K562 (cell line): ENCODE measurements around the gene SUPT5H. TPM values are rescaled to one million over a fixed set of nuclear protein-coding genes. Genes with fewer than 3 reads are reported as not detected.

Experiments
- ATAC-seq: fragments of 200-7000 bp; cut with Tn5 transposase; 3 replicates; pipeline ENCODE4 v1.9.1; 2020; ENCODE audit warnings: moderate library complexity
- BruUV-seq: library from RNA; stranded (reverse); fragments of 400-500 nt; replicated peaks from 2 replicates; lab custom pipeline; 2021; lab: Mats Ljungman, UMichigan
- CTCF ChIA-PET: fragments of 300-600 bp; formaldehyde crosslinking; extraction: SDS; loops from one replicate; lab custom pipeline; 2021; ENCODE audit warnings: low intra/inter-chr PET ratio; lab: Yijun Ruan, JAX
- POLR2A ChIA-PET: fragments of 300-600, 350-650 bp; sonication (Branson Sonifier 250); formaldehyde crosslinking; extraction: SDS; loops from one replicate; lab custom pipeline; 2021; ENCODE audit warnings: antibody characterized with exemption, inconsistent platforms; lab: Yijun Ruan, JAX
- DNase-seq, 4 experiments: peaks; one replicate each; pipeline versions ENCODE4 v3.0.0 to v3.0.0-alpha.2; 2011 to 2018; ENCODE audit warnings: low spot score in 3 of 4, mixed read lengths in 3 of 4; ENCODE audit errors: extremely low read depth in 1 of 4
- FAIRE-seq: peaks from 2 replicates; lab custom pipeline; 2011; peaks lifted over from hg19 to GRCh38; lab: Jason Lieb, UNC
- H2AFZ ChIP-seq: 2 replicates; pipeline ENCODE4 v1.6.0; 2011; ENCODE audit warnings: low read depth, low read length, control low read depth, inconsistent platforms
- H3K27ac ChIP-seq: fragments of 200-600 bp; 3 replicates; pipeline ENCODE4 v1.8.0; 2011; ENCODE audit warnings: low read depth, mild to moderate bottlenecking, control low read depth, inconsistent platforms, low read length, moderate library complexity, mixed read lengths; ENCODE audit errors: extremely low read depth
- H3K27me3 ChIP-seq, 2 experiments: fragments of 300-600 bp in 1 of 2; 2 replicates in 1 of 2; 3 replicates in 1 of 2; pipeline versions ENCODE4 v1.6.0 to v1.8.0; 2011; ENCODE audit warnings: inconsistent platforms in 2 of 2, low read length in 2 of 2, mild to moderate bottlenecking in 1 of 2, mixed read lengths in 1 of 2, moderate library complexity in 1 of 2; ENCODE audit not compliant: control insufficient read depth in 2 of 2, insufficient read depth in 2 of 2
- H3K36me3 ChIP-seq: fragments of 300-600 bp; 3 replicates; pipeline ENCODE4 v1.8.0; 2011; ENCODE audit warnings: mild to moderate bottlenecking, low read length, inconsistent platforms; ENCODE audit not compliant: control insufficient read depth, insufficient read depth
- H3K4me1 ChIP-seq, 2 experiments: fragments of 200-600 bp in 1 of 2; replicated peaks in 1 of 2; 2 replicates in 1 of 2; 3 replicates in 1 of 2; pipeline versions ENCODE4 v1.5.1 to v1.8.0; 2011; ENCODE audit warnings: inconsistent platforms in 2 of 2, low read length in 2 of 2, mild to moderate bottlenecking in 1 of 2, mixed read lengths in 1 of 2, moderate library complexity in 1 of 2; ENCODE audit not compliant: control insufficient read depth in 2 of 2, insufficient read depth in 2 of 2
- H3K4me2 ChIP-seq: 2 replicates; pipeline ENCODE4 v1.6.1; 2011; ENCODE audit warnings: low read length, control low read depth, inconsistent platforms, mixed read lengths; ENCODE audit not compliant: insufficient read depth
- H3K4me3 ChIP-seq: fragments of 200-600 bp; sonication (generic), shearing (Covaris generic); 2 replicates; pipeline ENCODE4 v1.5.1; 2016; ENCODE audit warnings: control low read depth, inconsistent platforms
- H3K79me2 ChIP-seq: fragments of 200-600 bp; 3 replicates; pipeline ENCODE4 v1.8.0; 2011; ENCODE audit warnings: low read length, inconsistent platforms; ENCODE audit not compliant: control insufficient read depth, insufficient read depth
- H3K9ac ChIP-seq, 2 experiments: 2 replicates each; pipeline versions ENCODE4 v1.6.0 to v1.6.1; 2011; ENCODE audit warnings: low read depth in 2 of 2, low read length in 2 of 2, control low read depth in 1 of 2, inconsistent platforms in 1 of 2, mild to moderate bottlenecking in 1 of 2, mixed read lengths in 1 of 2; ENCODE audit not compliant: insufficient read depth in 1 of 2
- H3K9me1 ChIP-seq: one replicate; pipeline ENCODE4 v1.6.0; 2011; ENCODE audit warnings: inconsistent platforms, mild to moderate bottlenecking, low read length, moderate library complexity; ENCODE audit not compliant: control insufficient read depth, insufficient read depth
- H3K9me3 ChIP-seq: replicated peaks from 2 replicates; pipeline ENCODE4 v1.5.1; 2011; ENCODE audit warnings: low read depth, low read length, inconsistent platforms; ENCODE audit not compliant: control insufficient read depth, insufficient read depth
- H4K20me1 ChIP-seq: replicated peaks from 2 replicates; pipeline ENCODE4 v1.6.1; 2011; ENCODE audit warnings: low read length, inconsistent platforms, mixed read lengths; ENCODE audit not compliant: control insufficient read depth, insufficient read depth
- BMI1 ChIP-seq: fragments of 150-350 bp; IDR thresholded peaks from 2 replicates; pipeline ENCODE4 v1.6.1; 2014; ENCODE audit warnings: low read length
- CEBPB ChIP-seq: fragments of 450-650 bp; IDR thresholded peaks from 2 replicates; pipeline ENCODE4 v1.6.1; 2016; ENCODE audit warnings: missing genetic modification characterization, missing compliant biosample characterization
- CREB5 ChIP-seq: fragments of 250-450 bp; sonication (Bioruptor Pico); IDR thresholded peaks from 2 replicates; pipeline ENCODE4 v1.5.0; 2020; ENCODE audit warnings: mild to moderate bottlenecking
- MECOM ChIP-seq: fragments of 250-450 bp; sonication (Bioruptor Pico); IDR thresholded peaks from 2 replicates; pipeline ENCODE4 v1.8.0; 2022; ENCODE audit warnings: inconsistent platforms
- PBX2 ChIP-seq, 2 experiments: IDR thresholded peaks in 1 of 2; conservative IDR thresholded peaks in 1 of 2; 2 replicates each; pipeline ENCODE4 v1.6.1; 2016; ENCODE audit warnings: low read depth in 2 of 2, mild to moderate bottlenecking in 1 of 2, missing compliant biosample characterization in 1 of 2, missing genetic modification characterization in 1 of 2, moderate library complexity in 1 of 2
- RBM15 ChIP-seq: fragments of 200-400 bp; formaldehyde crosslinking; IDR thresholded peaks from 2 replicates; pipeline ENCODE4 v1.6.1; 2018; ENCODE audit warnings: mild to moderate bottlenecking, low read length, moderate library complexity; ENCODE audit not compliant: insufficient read depth
- TAF7 ChIP-seq: fragments of 450-650 bp; IDR thresholded peaks from 2 replicates; pipeline ENCODE4 v1.6.1; 2016; ENCODE audit warnings: missing genetic modification characterization, missing compliant biosample characterization
- ZFP36 ChIP-seq: fragments of 150-350 bp; IDR thresholded peaks from 2 replicates; pipeline ENCODE4 v1.6.1; 2018; ENCODE audit warnings: low read length, low read depth; ENCODE audit not compliant: partially characterized antibody
- ZNF133 ChIP-seq: fragments of 250-450 bp; sonication (Bioruptor Pico); IDR thresholded peaks from 2 replicates; pipeline ENCODE4 v1.4.0; 2020; ENCODE audit warnings: mild to moderate bottlenecking
- WGBS: fragments of 100-300 bp; shearing (Covaris generic); methylation state at CpG from one replicate; pipeline ENCODE4 v1.1.6; 2016; ENCODE audit warnings: low coverage, mixed read lengths; ENCODE audit not compliant: insufficient coverage; ENCODE audit errors: missing lambda C conversion rate; 5-methylcytosine and 5-hydroxymethylcytosine counted together
- in situ Hi-C: fragments of 300-500 bp; cut with MboI; formaldehyde crosslinking; loops from 4 replicates; pipeline ENCODE4 v1.15.0; 2018; ENCODE audit warnings: inconsistent platforms, mixed read lengths
- intact Hi-C: fragments of 100-400 bp; cut with micrococcal nuclease; formaldehyde crosslinking; loops from 2 replicates; pipeline ENCODE4 v1.14.2; 2022
- polyA plus RNA-seq, 8 experiments: library from polyadenylated mRNA; depleted of rRNA in 4 of 8; stranded (reverse) in 5 of 8; unstranded in 3 of 8; fragments of >200 nt; fragmentation: Nextera tagmentation in 2 of 8; fragmentation: Illumina TruSeq in 1 of 8; extraction: Ambion mirVana in 2 of 8; extraction: Trizol in 1 of 8; gene quantifications; 2 replicates each; pipeline versions ENCODE4 v1.2.1 to v1.2.3, GENCODE V29; 2011 to 2014; ENCODE audit warnings: inconsistent platforms in 1 of 8, missing spikeins in 1 of 8
- total RNA-seq, 7 experiments: library from RNA; depleted of rRNA in 6 of 7; stranded (reverse); fragments of >200 nt in 6 of 7; fragmentation: Illumina TruSeq in 2 of 7; extraction: Trizol in 2 of 7; gene quantifications; 2 replicates each; pipeline versions ENCODE4 v1.2.1 to v1.2.3, GENCODE V29; 2011 to 2021; ENCODE audit warnings: low replicate concordance in 1 of 7

Gene SUPT5H
- total and polyA plus RNA-seq, 9 of the 15 experiments (the other 6 are each of a cell fraction or from before 2014, with no cell fraction given): 13.3 to 85.9 (median 35.9) TPM

- Histone ChIP-seq H3K36me3 (peaks cover 97% of the 10 kb centered on the region), H3K79me2 (no peaks in the 10 kb centered on the region), H3K27ac (no peak overlapping the region), H3K27me3 (no peaks in the 10 kb centered on the region), H3K4me1 (peaks cover 0 to 16% of the 10 kb centered on the region in 2 experiments; a peak in 1 of 5 replicates), H3K4me3 (no peak overlapping the region), H3K9me1 (no peaks in the 10 kb centered on the region), H3K9ac (no peak overlapping the region), H3K9me3 (no peaks in the 10 kb centered on the region), H4K20me1 (no peaks in the 10 kb centered on the region; the same call in 1 of the 2 replicates), H2AFZ (no peak overlapping the region), H3K4me2 (no peak overlapping the region)
- 73% methylated on average over 6 of the region's 7 CpGs for WGBS
- no peak for TF ChIP-seq TAF7
- TF ChIP-seq CREB5 (CRISPR knock-in tag): no peak
- no peak for TF ChIP-seq ZNF133 (CRISPR knock-in tag)
- no peak for TF ChIP-seq RBM15
- peak; percentile 61; the same call in 1 of the 2 replicates for TF ChIP-seq CEBPB (tag)
- TF ChIP-seq ZFP36: peak; percentile 12
- no peak for TF ChIP-seq MECOM (CRISPR knock-in tag)
- TF ChIP-seq BMI1: no peak
- TF ChIP-seq PBX2 (CRISPR knock-in tag; IDR thresholded peaks at IDR 0.05; ENCODE audit: low read depth): no peak
- TF ChIP-seq PBX2 (tag; conservative IDR thresholded peaks at IDR 0.05; ENCODE audit: low read depth): peak; percentile 43; the same call in 1 of the 2 replicates
- FAIRE-seq (no peak), DNase-seq (no peak), ATAC-seq (no peak)
- intact Hi-C loops: no loop called here
- POLR2A ChIA-PET: no interaction called here
- BruUV-seq: no TSS peak
- CTCF ChIA-PET: no interaction called here
- in situ Hi-C loops: no loop called here
Observed at GRCh38 chr19:39470724-39471339, 25.4 kb downstream of the SUPT5H start.
